Cardiac muscle cell (in vitro differentiated cells and primary cell): ENCODE measurements around the gene RNASE13. TPM values are rescaled to one million over a fixed set of nuclear protein-coding genes. Genes with fewer than 3 reads are reported as not detected.

Experiments used
- DNase-seq, 2 donors: peaks; one replicate each; pipeline versions ENCODE4 v3.0.0 to v3.0.0-alpha.2; 2010 to 2017; ENCODE audit warnings: low read depth in 1 of 2, low spot score in 1 of 2
- H3K27ac ChIP-seq: fragments of 200-600 bp; sonication (generic); 2 replicates; pipeline ENCODE4 v1.5.1; 2016
- H3K27me3 ChIP-seq: fragments of 200-600 bp; sonication (generic); 2 replicates; pipeline ENCODE4 v1.6.0; 2016; ENCODE audit warnings: control low read depth
- H3K36me3 ChIP-seq: fragments of 200-600 bp; sonication (generic); 2 replicates; pipeline ENCODE4 v1.5.1; 2016; ENCODE audit warnings: control low read depth
- H3K4me1 ChIP-seq: fragments of 200-600 bp; sonication (generic); 2 replicates; pipeline ENCODE4 v1.8.1; 2017; ENCODE audit warnings: low read depth, mild to moderate bottlenecking, mixed run types
- H3K4me3 ChIP-seq: fragments of 200-600 bp; sonication (generic); 2 replicates; pipeline ENCODE4 v1.5.1; 2016; ENCODE audit warnings: mild to moderate bottlenecking
- H3K9me3 ChIP-seq: fragments of 200-600 bp; sonication (generic); 2 replicates; pipeline ENCODE4 v1.5.1; 2017; ENCODE audit warnings: low read depth, mild to moderate bottlenecking, control low read depth
- CTCF ChIP-seq: IDR thresholded peaks from 2 replicates; pipeline ENCODE4 v1.5.1; 2012; ENCODE audit warnings: low read depth, mild to moderate bottlenecking, low read length
- polyA plus RNA-seq: library from polyadenylated mRNA; unstranded; fragments of >200 nt; fragmentation: Nextera tagmentation; extraction: Ambion mirVana; gene quantifications from 2 replicates; pipeline ENCODE4 v1.2.1, GENCODE V29; 2016
- total RNA-seq: library from RNA; depleted of rRNA; stranded (reverse); fragments of >200 nt; gene quantifications from 2 replicates; pipeline ENCODE4 v1.2.3, GENCODE V29; 2016

RNASE13 gene
- total and polyA plus RNA-seq, 2 experiments from 2014 or later: not detected

- DNase-seq: peak; percentile 65 to 94
- no peak overlapping the region for H3K4me3 ChIP-seq
Measured at GRCh38 chr14:21038441-21039422, 4.1 kb upstream of the RNASE13 start.

GRCh38 chr14:21037156-21037555 lies 2.5 kb upstream of the RNASE13 start:
- no peak for DNase-seq
- Histone ChIP-seq H3K4me3 (no peak overlapping the region), H3K9me3 (no peaks in the 10 kb centered on the region), H3K27ac (no peak overlapping the region), H3K27me3 (no peaks in the 10 kb centered on the region), H3K4me1 (peaks cover 20% of the 10 kb centered on the region), H3K36me3 (no peaks in the 10 kb centered on the region)
- no peak for TF ChIP-seq CTCF

More at GRCh38 chr14:21038441-21039422, 4.1 kb upstream of the RNASE13 start:
- Histone ChIP-seq H3K27ac (peak overlapping the region; percentile 80), H3K9me3 (no peaks in the 10 kb centered on the region), H3K27me3 (no peaks in the 10 kb centered on the region), H3K36me3 (no peaks in the 10 kb centered on the region), H3K4me1 (peaks cover 20% of the 10 kb centered on the region)
- no peak for TF ChIP-seq CTCF

- H3K9me3 ChIP-seq: no peaks in the 10 kb centered on the region
- no peaks in the 10 kb centered on the region for H3K27me3 ChIP-seq
- no peak for DNase-seq
- TF ChIP-seq CTCF: no peak
- no peak overlapping the region for H3K4me3 ChIP-seq
- H3K36me3 ChIP-seq: no peaks in the 10 kb centered on the region
- peaks cover 20% of the 10 kb centered on the region for H3K4me1 ChIP-seq
- no peak overlapping the region for H3K27ac ChIP-seq
Measured at GRCh38 chr14:21036751-21037150, 2.1 kb upstream of the RNASE13 start.

- DNase-seq: no peak
- no peaks in the 10 kb centered on the region for H3K9me3 ChIP-seq
- H3K36me3 ChIP-seq: no peaks in the 10 kb centered on the region
- peaks cover 3% of the 10 kb centered on the region for H3K4me1 ChIP-seq
- no peak overlapping the region for H3K4me3 ChIP-seq
- no peaks in the 10 kb centered on the region for H3K27me3 ChIP-seq
- TF ChIP-seq CTCF: no peak
- no peak overlapping the region for H3K27ac ChIP-seq
Measured at GRCh38 chr14:21033133-21033698, 1.4 kb downstream of the RNASE13 start.

- Histone ChIP-seq H3K27ac (no peak overlapping the region), H3K9me3 (no peaks in the 10 kb centered on the region), H3K4me1 (peaks cover 5% of the 10 kb centered on the region), H3K36me3 (no peaks in the 10 kb centered on the region), H3K4me3 (no peak overlapping the region), H3K27me3 (no peaks in the 10 kb centered on the region)
- TF ChIP-seq CTCF: no peak
- DNase-seq: no peak
Measured at GRCh38 chr14:21032326-21033132, 2.1 kb downstream of the RNASE13 start.
